TTC549 (cell line): ENCODE results near the gene UBE2E2.

Source experiments
- FAIRE-seq: peaks from 2 replicates; lab custom pipeline; 2012; peaks lifted over from hg19 to GRCh38; lab: Jason Lieb, UNC

UBE2E2 gene

DNA sequence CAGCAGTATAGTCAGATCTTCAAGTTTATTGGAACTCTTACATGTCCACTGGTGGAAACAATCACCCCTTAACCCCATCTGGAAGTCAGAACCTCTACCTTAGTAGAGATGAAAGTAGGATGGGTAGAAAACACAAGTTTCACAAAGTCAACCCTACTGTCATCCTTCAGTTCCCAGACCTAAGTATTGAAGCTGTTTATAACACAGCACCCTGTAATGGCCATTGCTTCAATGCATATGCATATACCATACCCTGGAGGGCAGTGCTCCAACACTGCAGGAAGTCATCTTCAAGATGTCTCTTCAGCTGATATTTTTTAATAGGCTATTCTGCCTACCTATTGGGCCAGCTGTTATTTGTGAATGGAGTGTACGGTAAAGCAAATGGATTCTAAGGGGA, 241.3 kb downstream of the UBE2E2 start:
- FAIRE-seq: no peak

DNA sequence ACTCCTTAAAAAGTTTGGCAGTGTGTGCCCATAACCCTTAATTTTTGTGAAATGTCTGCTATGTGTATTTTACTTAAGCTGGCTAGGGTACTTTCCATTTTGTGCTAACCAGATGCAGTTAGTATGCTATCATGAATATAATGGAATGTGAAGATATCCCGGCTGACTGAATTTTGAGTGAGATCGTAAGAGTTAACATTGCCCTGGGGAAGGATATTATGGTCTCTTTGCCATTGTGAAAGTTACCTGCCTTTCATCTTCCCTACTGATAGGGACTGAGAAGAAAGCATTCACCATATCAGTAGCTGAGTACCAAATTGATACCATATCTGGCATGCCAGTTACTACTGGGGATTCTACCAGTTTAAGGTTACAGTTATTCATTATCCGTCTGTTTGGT, 243.2 kb downstream of the UBE2E2 start:
- FAIRE-seq: no peak

GRCh38 chr3:23448998-23449537, 245.9 kb downstream of the UBE2E2 start:
- no peak for FAIRE-seq

- FAIRE-seq: no peak
These were observed 246.9 kb downstream of the UBE2E2 start for GRCh38 chr3:23450051-23450450.

GRCh38 chr3:23450806-23451205, 247.7 kb downstream of the UBE2E2 start:
- FAIRE-seq: no peak

DNA sequence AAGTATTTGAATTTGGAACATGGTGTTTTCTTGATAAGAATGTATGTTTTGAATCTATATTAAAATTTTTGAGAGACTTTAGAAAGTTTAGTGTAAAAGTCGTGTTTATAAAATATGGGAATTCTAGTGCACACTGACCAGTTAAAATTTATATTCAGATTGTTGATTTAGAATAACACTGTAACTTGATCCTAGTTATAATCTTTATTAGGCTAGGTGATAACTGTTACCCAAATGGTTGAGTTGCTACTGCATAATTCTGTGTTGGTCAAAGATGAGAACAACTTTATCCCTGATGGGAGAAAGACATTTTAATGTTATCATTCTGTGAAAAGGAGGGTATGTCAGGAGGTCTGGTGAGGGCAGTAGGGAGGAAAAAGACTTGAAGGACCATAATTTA, 249.3 kb downstream of the UBE2E2 start:
- FAIRE-seq: no peak

GRCh38 chr3:23455084-23455483, 252.0 kb downstream of the UBE2E2 start:
- FAIRE-seq: no peak

DNA sequence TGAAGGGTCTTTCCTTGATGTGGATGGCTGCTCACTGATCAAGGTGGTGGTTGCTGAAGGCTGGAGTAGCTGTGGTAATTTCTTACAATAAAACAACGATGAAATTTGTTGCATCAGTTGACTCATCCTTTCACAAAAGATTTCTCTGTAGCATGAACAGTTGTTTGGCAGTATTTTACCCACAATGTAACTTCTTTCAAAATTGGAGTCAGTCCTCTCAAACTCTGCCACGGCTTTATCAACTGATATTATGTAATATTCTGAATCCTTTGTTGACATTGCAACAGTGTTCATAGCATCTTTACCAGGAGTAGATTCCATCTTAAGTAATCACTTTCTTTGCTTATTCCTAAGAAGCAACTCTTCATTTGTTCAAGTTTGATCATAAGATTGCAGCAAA, 252.6 kb downstream of the UBE2E2 start:
- FAIRE-seq: no peak

- FAIRE-seq: no peak
These were observed 254.6 kb downstream of the UBE2E2 start for GRCh38 chr3:23457697-23458096.

- FAIRE-seq: no peak
These were observed 256.3 kb downstream of the UBE2E2 start for GRCh38 chr3:23459465-23459864.

DNA sequence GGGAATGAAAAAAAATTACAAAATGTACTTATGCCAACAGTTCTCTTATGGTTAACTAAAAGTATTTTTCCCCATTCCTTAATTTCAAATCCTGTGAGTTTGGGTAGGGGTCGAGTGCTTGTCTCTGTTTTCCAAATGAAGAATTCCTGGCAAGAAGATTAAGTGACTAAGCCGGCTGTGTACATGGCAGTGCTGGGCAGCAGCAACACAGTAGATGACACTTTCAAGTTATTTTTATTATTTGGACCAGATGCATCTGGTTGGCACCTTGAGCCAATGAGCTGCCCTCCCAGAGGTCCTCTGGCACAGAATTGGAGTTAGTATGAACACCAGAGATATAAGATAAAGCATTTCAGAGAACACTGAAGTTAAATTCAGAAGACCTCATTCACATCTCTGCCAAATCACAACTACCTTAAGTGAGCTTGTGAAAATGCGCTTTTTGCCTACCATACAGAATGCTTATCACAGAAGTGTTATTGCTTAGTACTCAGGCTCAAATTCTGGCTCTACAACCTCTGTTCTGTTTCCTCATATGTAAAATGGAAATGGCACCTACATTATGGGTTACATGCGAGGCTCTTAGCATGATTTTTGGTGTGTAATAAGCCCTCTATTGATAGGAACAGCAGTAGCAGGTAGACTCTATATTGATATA, 256.9 kb downstream of the UBE2E2 start:
- FAIRE-seq: no peak

DNA sequence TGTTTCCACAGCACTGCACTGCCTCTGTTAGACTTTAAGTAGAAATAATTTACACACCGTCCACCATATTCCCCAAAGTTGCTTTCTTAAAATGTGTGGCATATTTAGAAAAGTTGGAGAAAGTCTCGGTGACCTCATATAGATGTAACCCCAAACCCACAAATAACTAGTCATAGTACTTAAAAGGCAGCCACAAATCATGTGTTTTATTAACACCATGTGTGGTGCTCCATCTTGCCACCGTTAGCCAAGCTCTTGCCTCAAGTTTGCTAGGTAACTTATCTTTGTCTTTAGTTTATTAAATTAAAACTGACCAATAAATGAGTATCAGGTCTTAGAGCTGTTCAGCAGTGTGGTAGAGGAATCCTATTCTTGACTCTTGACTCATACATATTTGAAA, 257.9 kb downstream of the UBE2E2 start:
- no peak for FAIRE-seq

DNA sequence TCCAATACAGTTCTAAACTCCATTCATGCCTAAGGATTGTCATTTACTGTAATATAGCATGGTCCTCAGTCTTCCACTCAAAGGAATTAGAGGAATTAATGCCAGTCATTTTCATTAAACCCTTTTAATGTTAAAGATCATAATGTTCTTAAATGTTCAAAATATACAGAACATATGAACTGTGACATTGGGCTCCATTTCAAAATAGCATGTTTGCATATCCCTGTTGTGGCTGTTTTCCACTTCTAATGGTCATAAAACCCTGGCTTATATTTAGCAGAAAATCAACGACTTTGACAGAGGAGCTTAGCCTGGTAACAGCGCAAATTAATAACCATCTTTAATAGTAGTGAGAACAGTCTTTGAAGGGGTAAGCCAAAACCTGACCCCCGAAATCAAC, 260.7 kb downstream of the UBE2E2 start:
- FAIRE-seq: no peak

DNA sequence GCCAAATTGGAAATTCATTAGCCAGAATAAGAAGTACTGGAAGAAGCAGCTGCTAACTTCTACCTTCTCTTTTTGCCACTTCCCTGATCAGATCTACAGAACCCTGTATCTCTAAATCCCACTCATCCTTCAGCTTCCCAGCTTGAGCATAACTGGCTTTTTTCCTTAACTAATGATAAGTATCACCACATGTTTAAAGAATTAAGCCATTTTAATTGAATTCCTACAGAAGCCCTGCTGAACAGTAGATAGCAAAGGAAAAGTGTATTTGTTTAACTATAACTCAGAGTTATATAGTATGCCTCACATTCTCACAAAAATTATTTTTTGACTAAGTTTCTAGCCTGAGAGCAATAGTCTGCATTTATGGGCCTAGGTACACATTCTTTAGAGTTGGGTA, 262.4 kb downstream of the UBE2E2 start:
- FAIRE-seq: no peak

DNA sequence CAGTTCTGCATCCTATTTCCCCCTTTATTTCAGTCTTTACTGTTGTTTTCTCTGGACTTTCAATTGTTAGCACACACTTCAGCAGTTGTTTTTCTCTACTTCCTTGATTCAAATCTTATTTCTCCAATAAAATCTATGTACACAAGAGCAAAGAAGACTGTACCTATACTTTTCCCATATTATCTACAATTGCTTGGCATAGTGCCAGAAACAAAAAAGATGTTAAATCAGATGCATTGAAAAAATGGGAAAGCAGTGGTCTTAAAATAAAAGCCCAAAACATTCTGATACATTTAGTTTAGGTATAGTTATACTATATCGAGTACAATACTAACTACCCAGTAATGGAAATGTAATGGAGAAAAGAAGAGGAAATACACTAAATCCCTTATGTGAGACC, 265.1 kb downstream of the UBE2E2 start:
- no peak for FAIRE-seq

GRCh38 chr3:23474580-23475357, 271.6 kb downstream of the UBE2E2 start:
- no peak for FAIRE-seq

DNA sequence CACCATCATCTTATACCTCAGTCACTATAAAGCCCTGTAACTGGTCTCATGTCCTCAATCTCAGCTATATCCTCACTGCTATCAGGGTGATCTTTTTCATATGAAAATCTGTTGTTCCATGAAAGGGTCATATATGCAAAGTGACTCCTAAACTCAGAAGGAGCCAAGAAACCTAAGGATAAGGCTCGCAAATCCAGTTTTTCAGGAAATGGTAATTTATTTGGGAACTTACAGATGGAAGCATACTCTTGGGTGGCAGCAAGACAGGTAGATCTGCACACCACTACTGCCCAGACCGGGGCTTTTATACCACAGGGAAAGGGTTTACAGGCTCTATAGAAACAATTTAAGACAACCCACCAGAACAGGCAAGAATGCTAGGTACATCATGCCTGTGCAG, 272.3 kb downstream of the UBE2E2 start:
- FAIRE-seq: no peak

DNA sequence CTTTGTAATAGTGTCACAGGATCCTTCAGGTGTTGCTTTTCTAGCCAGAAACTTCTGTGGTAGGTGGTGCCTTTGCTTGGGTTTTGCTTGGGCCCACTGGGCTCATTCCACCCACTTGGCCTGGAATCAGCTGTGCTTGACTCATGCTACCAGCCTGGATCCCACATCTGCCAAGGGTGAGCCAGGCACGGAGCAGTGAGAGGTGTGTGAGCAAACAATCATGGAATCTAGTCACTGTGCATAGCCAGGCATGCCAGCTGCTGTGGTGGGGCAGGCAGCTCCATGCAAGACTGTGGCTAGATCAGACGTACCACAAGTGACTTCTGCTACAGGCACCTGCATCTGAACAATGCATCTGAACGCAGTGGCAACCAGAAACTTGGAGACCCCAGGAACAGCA, 275.9 kb downstream of the UBE2E2 start:
- no peak for FAIRE-seq

DNA sequence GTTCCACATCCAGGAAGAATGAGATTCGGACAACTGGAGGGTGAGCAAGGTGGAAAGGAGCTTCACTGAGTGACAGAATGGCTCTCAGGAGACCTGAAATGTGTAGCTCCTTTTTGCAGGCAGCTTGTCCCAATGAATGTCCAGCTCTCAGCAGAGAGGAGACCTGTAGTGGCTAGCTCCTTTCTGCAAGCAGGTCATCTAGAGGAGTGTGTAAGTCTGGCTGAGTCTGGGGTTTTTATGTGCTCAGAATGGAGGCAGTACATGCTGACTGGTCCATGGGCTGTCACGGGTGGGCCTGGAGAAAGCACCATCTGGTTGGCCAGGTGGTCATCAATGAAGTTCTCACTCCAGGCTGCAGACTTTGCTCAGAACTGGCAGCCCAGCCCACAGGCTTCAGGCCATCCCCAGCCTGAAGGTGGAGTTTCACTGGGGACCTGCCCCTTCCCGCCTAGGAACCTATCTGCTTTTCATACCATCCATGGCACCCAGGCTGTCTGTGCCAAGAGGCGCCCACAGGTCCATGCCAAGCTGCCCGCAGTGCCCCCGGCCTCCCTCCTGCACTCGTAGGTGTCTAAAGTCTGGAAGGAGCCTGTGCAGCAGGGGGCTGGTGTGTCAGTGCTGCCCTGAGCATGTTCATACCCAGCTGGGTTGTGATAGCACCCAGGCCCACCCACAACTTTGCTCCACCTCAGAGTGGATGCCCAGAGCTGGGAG, 276.6 kb downstream of the UBE2E2 start:
- no peak for FAIRE-seq

GRCh38 chr3:23480329-23480714, 277.2 kb downstream of the UBE2E2 start:
- FAIRE-seq: no peak

GRCh38 chr3:23481011-23481615, 278.0 kb downstream of the UBE2E2 start:
- FAIRE-seq: no peak

DNA sequence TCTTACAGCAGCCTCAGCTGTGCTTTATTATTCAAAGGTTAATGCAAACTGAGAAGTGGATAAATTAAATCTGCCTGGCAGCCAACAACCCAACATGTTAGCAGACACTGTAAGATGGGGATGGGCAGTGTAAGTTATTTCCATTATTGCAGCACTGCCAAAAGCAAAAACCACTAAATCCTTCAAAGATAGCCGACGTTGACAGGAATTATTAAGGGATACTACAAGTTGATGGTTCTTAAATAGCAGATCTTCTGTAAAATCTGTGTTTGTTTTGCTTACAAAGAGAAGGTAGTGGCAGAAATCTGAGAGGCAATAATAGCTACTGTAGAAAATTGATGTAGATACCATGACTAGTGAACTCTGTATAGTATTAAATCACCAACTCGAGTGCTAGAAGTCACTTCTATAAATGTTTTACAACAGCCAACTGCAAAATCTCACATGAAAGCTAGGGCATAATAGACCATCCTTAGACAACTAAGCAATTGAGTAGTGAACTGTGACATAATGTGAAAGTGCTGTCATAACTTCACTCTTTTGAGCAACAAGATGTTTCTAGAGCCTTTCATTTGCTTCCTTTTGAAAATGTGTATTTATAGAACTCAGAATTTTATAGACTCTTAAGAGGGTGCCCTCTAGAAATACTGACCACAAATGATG, 278.6 kb downstream of the UBE2E2 start:
- no peak for FAIRE-seq
